ENCODE measurements around the gene CFAP299. TPM values are rescaled to one million over a fixed set of nuclear protein-coding genes. Genes with fewer than 3 reads are reported as not detected.

Gene CFAP299
- total and polyA plus RNA-seq, 2 of the 8 experiments (the other 6 are each of a cell fraction or from before 2014, with no cell fraction given) = not detected

- no peak overlapping the region for H2BK20ac ChIP-seq (ENCODE audit: low read length)
- H3K9me3 ChIP-seq (ENCODE audit: insufficient read depth in 2 of 2, low read depth in 1 of 2, low read length in 1 of 2) = no peaks in the 10 kb centered on the region
- H4K8ac ChIP-seq (ENCODE audit: extremely low read depth, insufficient read depth, low read length) = no peak overlapping the region
- H4K20me1 ChIP-seq (replicated peaks in 1 of 2; ENCODE audit: control insufficient read depth in 1 of 2, insufficient read depth in 2 of 2, low read length in 2 of 2) = no peaks in the 10 kb centered on the region
- H3K4me2 ChIP-seq (ENCODE audit: insufficient read depth in 1 of 2, low read depth in 2 of 2, low read length in 2 of 2) = no peak overlapping the region
- peaks cover 0 to 3% (median under 1%) of the 10 kb centered on the region in 4 experiments; a peak in 1 of 7 replicates for H3K4me1 ChIP-seq (replicated peaks in 1 of 4; ENCODE audit: control insufficient read depth in 3 of 4, insufficient read depth in 4 of 4, low read length in 3 of 4)
- no peak overlapping the region for H3K56ac ChIP-seq (replicated peaks; ENCODE audit: insufficient read length, low read depth, low read length)
- ChIA-PET CTCF (ENCODE audit: partially characterized antibody) (interaction anchor here (0.7 to 3.3 kb wide), 15 partner anchors 10 to 638 kb away, joined by 3 to 21 read pairs (median 6); partner anchors contain the start of gene BMP3), POLR2A (ENCODE audit: partially characterized antibody) (no interaction called here)
- no peak for FAIRE-seq
- no peak overlapping the region for H2BK15ac ChIP-seq (ENCODE audit: low read length)
- no peak overlapping the region for H2AK5ac ChIP-seq (ENCODE audit: low read depth, low read length)
- H2BK5ac ChIP-seq (ENCODE audit: low read depth, low read length) = no peak overlapping the region
- no peaks in the 10 kb centered on the region for H3K79me1 ChIP-seq (ENCODE audit: low read depth, low read length)
- H3K27ac ChIP-seq (ENCODE audit: low read depth, low read length) = no peak overlapping the region
- no peaks in the 10 kb centered on the region for H3K79me2 ChIP-seq (ENCODE audit: control insufficient read depth in 1 of 2, insufficient read depth in 2 of 2, low read length in 2 of 2)
- H2AFZ ChIP-seq (ENCODE audit: low read length) = no peak overlapping the region
- no peak overlapping the region; a peak in 1 of 7 replicates for H3K9ac ChIP-seq (replicated peaks in 1 of 4; ENCODE audit: extremely low read depth in 1 of 4, low read depth in 3 of 4, low read length in 3 of 4)
- TF ChIP-seq RAD21 (IDR thresholded peaks at IDR 0.05 in 1 of 2, conservative IDR thresholded peaks at IDR 0.05 in 1 of 2; ENCODE audit: low read depth in 2 of 2, low read length in 2 of 2) (peak in 1 of 2 experiments; percentile 2; a peak in 1 of 4 replicates), SP1 (IDR thresholded peaks at IDR 0.05; ENCODE audit: low read depth, low read length) (no peak)
- no peak overlapping the region for H3K23ac ChIP-seq (ENCODE audit: insufficient read length)
- no peak overlapping the region for H2BK12ac ChIP-seq (ENCODE audit: low read depth, low read length)
- WGBS, 2 experiments (ENCODE audit: extremely low coverage in 1 of 2, insufficient coverage in 1 of 2, insufficient read length in 1 of 2, insufficient replicate concordance in 2 of 2, low coverage in 1 of 2, low lambda C conversion rate in 2 of 2, missing lambda C conversion rate in 1 of 2) = 78% methylated on average over 2 of the region's 2 CpGs; no CpG with 5 or more reads in 1 of the 2 experiments
- H4K91ac ChIP-seq (replicated peaks; ENCODE audit: insufficient read length, low read length) = no peak overlapping the region
- no peak overlapping the region for H2BK120ac ChIP-seq (replicated peaks; ENCODE audit: low read depth, low read length)
- no peaks in the 10 kb centered on the region for H3K23me2 ChIP-seq (ENCODE audit: low read depth, low read length)
- H3K36me3 ChIP-seq (ENCODE audit: control insufficient read depth in 2 of 4, insufficient read depth in 4 of 4, low read length in 3 of 4) = no peaks in the 10 kb centered on the region
- no peak for DNase-seq (ENCODE audit: low read depth in 1 of 2, low spot score in 2 of 2)
- H3K18ac ChIP-seq (ENCODE audit: extremely low read depth, low read length) = no peak overlapping the region
- no peak overlapping the region for H3K14ac ChIP-seq (ENCODE audit: insufficient read length)
- no peaks in the 10 kb centered on the region for H3K27me3 ChIP-seq (replicated peaks in 1 of 4; ENCODE audit: control insufficient read depth in 3 of 4, extremely low read depth in 1 of 4, insufficient read depth in 3 of 4, low read length in 3 of 4)
- no peak overlapping the region for H3K4me3 ChIP-seq (ENCODE audit: extremely low read depth in 1 of 4, insufficient read depth in 2 of 4, low read depth in 3 of 4, low read length in 4 of 4)
- H3K4ac ChIP-seq (replicated peaks; ENCODE audit: insufficient read length, low read depth, low read length) = no peak overlapping the region
- no peak overlapping the region for H4K5ac ChIP-seq (ENCODE audit: insufficient read length, low read depth, low read length)
Observed at GRCh38 chr4:80990851-80991250, 655.3 kb downstream of the CFAP299 start.
